DMS53 treated with DMSO at 0.1 percent for 48 hours (cell line): ENCODE data around the gene TMEM248.
"Not testable (repeated sequence)": the region's sequence is repeated elsewhere in the genome, so short reads cannot be mapped to it uniquely, and the experiment has no call there.

ENCODE experiments used
- DNase-seq: peaks from one replicate; lab custom pipeline; 2025; ENCODE audit not compliant: unreplicated experiment; lab: John Stamatoyannopoulos, UW

TMEM248 gene

DNA sequence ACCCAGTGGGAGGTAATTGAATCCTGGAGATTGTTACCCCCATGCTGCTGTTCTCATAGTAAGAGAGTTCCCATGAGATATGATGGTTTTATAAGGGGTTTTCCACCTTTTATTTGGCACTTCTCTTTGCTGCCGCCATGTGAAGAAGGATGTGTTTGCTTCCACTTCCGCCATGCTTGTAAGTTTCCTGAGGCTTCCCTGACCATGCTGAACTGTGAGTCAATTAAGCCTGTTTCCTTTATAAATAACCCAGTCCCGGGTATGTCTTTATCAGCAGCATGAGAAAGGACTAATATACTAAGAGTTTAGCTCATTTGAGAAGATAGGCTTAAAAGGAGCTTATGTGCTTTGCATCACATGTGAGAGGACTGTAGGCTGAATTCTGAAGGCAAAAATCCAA is 29.3 kb downstream of the TMEM248 start:
- DNase-seq = no peak

DNA sequence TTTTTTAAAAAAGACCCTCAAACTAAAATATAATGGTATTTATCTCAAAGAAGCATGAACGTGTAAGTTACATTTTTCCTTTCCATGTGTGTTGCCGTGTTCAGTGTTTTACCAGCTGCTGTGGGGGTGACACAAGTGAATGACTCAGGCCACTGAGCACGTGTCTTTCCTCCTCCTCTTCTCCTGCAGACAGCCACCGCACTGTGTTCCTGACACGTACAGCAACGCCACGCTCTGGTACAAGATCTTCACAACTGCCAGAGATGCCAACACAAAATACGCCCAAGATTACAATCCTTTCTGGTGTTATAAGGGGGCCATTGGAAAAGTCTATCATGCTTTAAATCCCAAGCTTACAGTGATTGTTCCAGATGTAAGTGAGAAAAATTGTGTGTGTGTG is 29.7 kb downstream of the TMEM248 start:
- no peak for DNase-seq

- DNase-seq = no peak
These were observed 31.5 kb downstream of the TMEM248 start for GRCh38 chr7:66952343-66953043.

DNA sequence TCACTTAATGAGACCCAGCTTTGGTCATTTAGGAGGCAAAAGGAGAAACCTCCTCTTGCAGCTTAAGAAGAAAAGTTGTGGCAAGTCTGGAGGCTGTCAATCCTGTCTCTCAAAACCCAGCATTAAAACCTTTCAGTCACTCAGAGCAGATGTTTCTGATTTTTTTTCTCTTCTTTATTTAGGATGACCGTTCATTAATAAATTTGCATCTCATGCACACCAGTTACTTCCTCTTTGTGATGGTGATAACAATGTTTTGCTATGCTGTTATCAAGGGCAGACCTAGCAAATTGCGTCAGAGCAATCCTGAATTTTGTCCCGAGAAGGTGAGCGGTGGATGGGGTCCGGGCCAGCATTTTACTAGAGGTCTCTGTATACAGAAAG is 32.0 kb downstream of the TMEM248 start:
- DNase-seq = no peak

- DNase-seq = no peak
These were observed 36.7 kb downstream of the TMEM248 start for GRCh38 chr7:66957595-66958290.

DNA sequence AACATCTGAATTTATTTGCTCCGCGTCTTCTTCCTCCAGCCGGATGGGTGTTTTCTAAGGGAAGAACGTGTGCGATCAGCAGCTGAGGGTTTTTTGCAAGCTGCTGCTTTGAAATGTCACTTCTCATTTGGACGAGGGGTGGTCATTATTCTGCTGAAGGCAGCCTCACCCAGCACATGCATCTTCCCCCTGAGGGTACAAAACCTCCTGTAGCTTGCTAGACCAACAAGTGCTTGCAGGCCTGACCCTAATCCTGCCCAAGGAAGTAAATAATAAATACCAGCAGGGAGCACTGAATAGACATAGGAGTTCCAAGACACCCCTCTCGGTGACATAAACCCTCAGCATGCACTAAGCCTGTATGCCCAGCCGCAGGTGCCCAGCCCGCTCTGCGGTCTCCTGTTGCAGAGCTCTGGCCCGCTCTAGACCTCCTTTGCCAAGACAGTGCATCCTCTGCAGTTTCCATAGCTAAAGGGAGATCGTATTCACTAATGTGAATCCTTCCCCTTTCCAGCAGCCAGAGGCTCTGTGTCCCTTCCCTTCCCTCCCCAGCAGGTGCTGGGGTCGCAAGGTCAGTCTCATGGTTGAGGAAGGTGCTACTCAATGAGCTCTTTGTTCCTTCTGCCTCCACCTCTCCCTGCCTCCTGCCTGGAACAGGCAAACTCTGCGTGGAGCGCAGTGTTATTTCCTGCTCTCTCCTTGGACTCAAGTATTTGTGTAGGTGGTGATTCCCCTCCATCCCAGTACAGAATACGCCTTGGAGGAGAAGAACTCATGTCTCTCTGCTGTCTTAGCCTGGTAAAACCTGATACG is 37.7 kb downstream of the TMEM248 start:
- no peak for DNase-seq

- no peak for DNase-seq
These were observed 39.2 kb downstream of the TMEM248 start for GRCh38 chr7:66960192-66960591.

- no peak for DNase-seq
These were observed 40.1 kb downstream of the TMEM248 start for GRCh38 chr7:66961096-66961495.

DNA sequence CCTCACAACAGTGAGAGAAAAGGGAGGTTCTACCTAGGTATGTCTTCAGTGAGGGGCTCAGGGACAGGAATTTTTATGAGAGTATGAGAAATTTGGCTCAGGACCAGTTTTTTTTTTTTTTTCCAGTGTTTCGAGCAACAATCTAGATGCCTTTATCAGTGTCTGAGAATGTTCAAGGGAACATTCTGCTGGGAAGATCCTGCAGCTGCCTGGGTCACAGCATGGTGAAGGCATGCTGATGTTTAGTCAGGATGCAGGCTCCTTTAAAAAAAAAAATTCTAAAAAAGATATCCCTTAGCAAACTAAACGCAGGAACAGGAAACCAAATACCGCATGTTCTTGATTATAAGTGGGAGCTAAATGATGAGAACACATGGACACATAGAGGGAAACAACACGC is 43.4 kb downstream of the TMEM248 start:
- DNase-seq = no peak

DNA sequence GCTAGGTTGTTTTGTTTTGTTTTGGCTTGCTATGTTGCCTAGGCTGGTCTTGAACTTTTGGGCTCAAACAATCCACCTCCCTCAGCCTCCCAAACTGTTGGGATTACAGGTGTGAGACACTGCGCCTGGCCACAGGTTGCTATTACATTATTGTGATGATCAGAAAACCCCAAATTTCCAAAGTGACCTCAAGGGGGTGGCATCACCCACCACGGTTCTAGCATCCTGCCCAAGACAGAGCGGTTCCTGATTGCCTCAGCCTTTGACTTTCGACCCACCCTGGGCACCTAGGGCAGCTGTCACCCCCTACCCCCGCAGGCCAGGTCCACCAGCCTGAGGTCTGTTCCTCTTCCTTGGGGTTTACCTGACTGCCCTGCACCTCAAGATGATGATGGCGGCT is 46.0 kb downstream of the TMEM248 start:
- no peak for DNase-seq

- not testable (repeated sequence) for DNase-seq
These were observed 48.0 kb downstream of the TMEM248 start for GRCh38 chr7:66969001-66969400.

DNA sequence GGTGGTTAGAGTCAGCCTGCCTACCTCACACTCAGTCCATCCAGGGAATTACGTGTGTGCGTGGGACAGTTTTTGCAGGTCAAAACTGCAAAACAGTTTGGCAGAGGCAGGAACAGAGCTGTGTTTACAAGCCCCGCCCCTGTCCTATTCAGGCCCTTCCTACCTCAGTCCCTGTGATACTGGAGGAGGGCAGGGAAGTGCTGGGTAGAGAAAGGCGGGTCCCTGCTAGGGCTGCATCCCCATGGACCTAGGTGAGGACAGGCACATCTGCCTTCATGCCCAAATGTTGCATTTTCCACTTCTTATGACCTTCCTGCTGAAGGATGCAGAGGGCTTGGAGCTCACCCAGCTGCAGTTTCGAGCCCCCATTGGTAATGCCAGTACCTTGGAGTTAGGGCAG is 49.3 kb downstream of the TMEM248 start:
- no peak for DNase-seq

- DNase-seq = no peak
These were observed 54.1 kb downstream of the TMEM248 start for GRCh38 chr7:66974986-66975590.

GRCh38 chr7:66978312-66978711 is 57.3 kb downstream of the TMEM248 start:
- DNase-seq = not testable (repeated sequence)

DNA sequence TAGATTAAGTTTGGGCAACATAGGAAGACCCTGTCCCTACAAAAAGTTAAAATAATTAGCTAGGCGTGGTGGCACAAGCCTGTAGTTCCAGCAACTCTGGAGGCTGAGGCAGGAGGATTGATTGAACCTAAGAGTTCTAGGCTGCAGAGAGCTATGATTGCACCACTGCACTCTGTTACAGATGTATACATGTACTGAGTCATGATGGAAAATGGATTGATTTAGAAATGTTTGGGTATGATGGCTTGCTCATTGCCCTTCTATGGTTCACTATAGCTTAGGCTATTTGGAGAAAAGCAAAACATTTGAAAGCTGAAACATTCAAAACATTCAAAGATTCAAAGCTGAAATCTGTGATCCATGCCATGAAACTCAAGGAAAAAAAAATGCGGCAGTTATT is 58.0 kb downstream of the TMEM248 start:
- DNase-seq = not testable (repeated sequence)

GRCh38 chr7:66980336-66980735 is 59.3 kb downstream of the TMEM248 start:
- not testable (repeated sequence) for DNase-seq

DNA sequence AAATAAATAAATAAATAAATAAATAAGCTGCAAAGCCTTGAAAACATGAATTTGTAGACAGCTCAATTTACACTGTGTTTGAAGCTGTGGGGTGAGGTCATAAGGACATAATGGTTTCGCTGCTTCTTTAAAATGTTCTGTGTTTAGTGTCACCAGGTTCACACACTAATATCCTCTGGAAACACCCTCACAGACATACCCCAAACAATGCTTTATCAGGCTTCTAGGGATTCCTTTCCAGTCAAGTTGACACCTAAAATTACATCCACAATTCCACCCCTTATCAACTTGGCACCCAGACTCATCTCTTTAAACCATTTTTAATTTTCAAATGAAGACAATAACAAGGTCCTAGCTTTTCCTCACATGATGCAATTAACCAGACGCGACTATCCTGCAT is 68.5 kb downstream of the TMEM248 start:
- DNase-seq = not testable (repeated sequence)

- not testable (repeated sequence) for DNase-seq
These were observed 73.0 kb downstream of the TMEM248 start for GRCh38 chr7:66994051-66994450.

- peak; percentile 41 for DNase-seq
These were observed 73.6 kb downstream of the TMEM248 start for GRCh38 chr7:66994691-66995049.

- peak; percentile 99 for DNase-seq
These were observed 74.2 kb downstream of the TMEM248 start, which contains the start of gene SBDS for GRCh38 chr7:66995050-66995776. SBDS (minus strand) TSS chr7:66995586; CDS start chr7:66995417, 169 bp downstream.
